ENCODE measurements around the gene TMEM147. TPM values are rescaled to one million over a fixed set of nuclear protein-coding genes. Genes with fewer than 3 reads are reported as not detected.

TMEM147 gene
- total RNA-seq, 1 donor from 2014 or later = 53.9 TPM

GRCh38 chr19:35543280-35544109, 1.9 kb upstream of the TMEM147 start:
- intact Hi-C loops (cut with DNase I) = no loop called here
- DNase-seq (ENCODE audit: low spot score) (no peak), ATAC-seq (no peak)

GRCh38 chr19:35544110-35544802, 1.2 kb upstream of the TMEM147 start:
- intact Hi-C loops (cut with DNase I) = no loop called here
- ATAC-seq = no peak
- DNase-seq (ENCODE audit: low spot score) = no peak

DNA sequence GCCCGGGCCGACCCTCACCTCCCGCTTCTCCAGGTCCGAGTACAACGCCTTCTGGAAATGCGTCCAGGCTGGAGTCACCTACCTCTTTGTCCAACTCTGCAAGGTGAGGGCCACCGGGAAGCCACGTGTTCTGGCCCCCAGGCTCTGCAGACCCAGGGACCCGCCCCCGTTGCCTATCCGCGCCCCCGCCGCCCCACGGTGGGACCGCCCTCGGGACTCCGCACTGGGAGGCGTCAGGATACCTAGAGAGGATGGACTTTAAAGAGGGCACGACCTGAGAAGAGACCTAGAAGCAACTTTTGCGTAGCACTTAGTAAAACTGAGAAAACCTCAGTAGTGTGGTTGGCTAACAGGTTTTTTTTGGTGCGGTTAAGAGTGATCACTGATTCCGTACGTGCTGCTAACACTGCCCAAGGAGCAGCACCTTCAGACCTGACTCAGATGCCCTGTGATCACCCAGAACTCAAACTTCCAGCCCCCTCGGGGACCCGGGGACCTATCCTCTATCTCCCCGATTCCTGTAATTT, 492 bp downstream of the TMEM147 start:
- DNase-seq (ENCODE audit: low spot score) (peak; percentile 72), ATAC-seq (peak; percentile 4)
- intact Hi-C loops (cut with DNase I) = loop anchor here (5.0 kb wide), 1 partner anchor 171 kb away; the partner anchor contains the start of gene KMT2B

DNA sequence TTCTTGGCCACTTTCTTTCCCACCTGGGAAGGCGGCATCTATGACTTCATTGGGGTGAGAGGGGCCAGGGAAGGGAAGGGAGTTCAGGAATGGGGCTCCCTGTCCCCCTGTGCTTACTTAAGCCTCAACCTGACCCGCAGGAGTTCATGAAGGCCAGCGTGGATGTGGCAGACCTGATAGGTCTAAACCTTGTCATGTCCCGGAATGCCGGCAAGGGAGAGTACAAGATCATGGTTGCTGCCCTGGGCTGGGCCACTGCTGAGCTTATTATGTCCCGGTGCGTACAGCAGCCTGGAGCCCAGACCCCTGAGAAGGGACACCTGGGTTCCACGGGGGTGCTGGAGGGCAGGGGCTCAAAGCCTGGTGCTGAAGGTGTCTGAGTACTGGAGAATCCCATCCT, 1.1 kb downstream of the TMEM147 start:
- no peak for ATAC-seq
- intact Hi-C loops (cut with DNase I) = loop anchor here (5.0 kb wide), 1 partner anchor 171 kb away; the partner anchor contains the start of gene KMT2B
- no peak for DNase-seq (ENCODE audit: low spot score)

GRCh38 chr19:35549174-35549788, 3.9 kb downstream of the TMEM147 start:
- no peak for DNase-seq (ENCODE audit: low spot score)
- intact Hi-C loops (cut with DNase I) = loop anchor here (5.0 kb wide), 1 partner anchor 168 kb away; the partner anchor contains the start of gene KMT2B
- ATAC-seq = no peak

GRCh38 chr19:35549879-35550523, 4.6 kb downstream of the TMEM147 start:
- ATAC-seq = no peak
- intact Hi-C loops (cut with DNase I) = loop anchor here (5.0 to 10.0 kb wide), 2 partner anchors 167 to 1195 kb away; partner anchors contain the start of gene KMT2B

GRCh38 chr19:35551091-35551810, 5.8 kb downstream of the TMEM147 start:
- no peak for ATAC-seq
- DNase-seq (ENCODE audit: low spot score) = no peak
- intact Hi-C loops (cut with DNase I) = loop anchor here (10.0 kb wide), 1 partner anchor 1194 kb away; no protein-coding TSS in a partner anchor

More at GRCh38 chr19:35549879-35550523, 4.6 kb downstream of the TMEM147 start:
- DNase-seq (ENCODE audit: low spot score) = no peak

DNA sequence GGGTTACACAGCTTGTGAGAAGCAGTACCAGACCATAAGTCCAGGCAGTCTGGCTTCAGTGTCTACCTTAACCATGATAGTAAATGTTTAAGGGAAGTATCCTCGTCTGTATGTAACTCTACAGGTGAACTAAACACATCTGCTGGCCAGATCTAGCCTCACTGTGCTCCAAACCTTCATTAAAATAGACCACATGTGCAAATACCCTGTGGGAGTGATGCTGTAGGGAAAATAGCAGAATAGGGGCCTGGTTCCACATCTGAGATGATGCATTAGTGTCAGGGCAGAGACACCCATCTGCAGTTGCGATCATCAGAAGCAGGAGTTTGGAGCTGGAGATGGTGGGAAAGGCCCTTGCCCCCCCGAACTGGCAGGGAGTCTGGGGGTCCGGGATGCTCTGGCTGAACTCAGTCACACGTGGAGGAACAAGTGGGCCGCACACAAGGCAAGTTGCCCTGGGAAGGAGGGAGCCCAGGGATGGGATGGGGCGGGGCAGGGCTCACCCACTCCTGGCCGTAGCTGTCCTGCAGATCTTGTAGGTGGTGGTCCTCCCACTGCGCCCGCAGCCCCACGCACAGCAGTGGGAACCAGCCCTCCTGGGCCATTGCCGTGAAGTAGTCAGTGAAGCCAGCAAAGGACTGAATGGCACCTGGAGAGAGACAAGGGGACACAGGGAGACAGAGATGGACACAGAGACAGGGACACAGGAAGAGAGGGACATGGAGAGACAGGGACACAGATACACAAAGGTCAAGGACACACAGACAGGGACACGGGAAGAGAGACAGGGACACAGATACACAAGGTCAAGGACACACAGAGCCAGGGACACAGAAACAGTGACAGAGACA, 7.3 kb downstream of the TMEM147 start:
- intact Hi-C loops (cut with DNase I) = loop anchor here (10.0 kb wide), 1 partner anchor 1192 kb away; no protein-coding TSS in a partner anchor
- DNase-seq (ENCODE audit: low spot score) (no peak), ATAC-seq (no peak)

GRCh38 chr19:35553385-35554000, 8.1 kb downstream of the TMEM147 start:
- DNase-seq (ENCODE audit: low spot score) (no peak), ATAC-seq (no peak)
- intact Hi-C loops (cut with DNase I) = loop anchor here (10.0 kb wide), 1 partner anchor 1191 kb away; no protein-coding TSS in a partner anchor

DNA sequence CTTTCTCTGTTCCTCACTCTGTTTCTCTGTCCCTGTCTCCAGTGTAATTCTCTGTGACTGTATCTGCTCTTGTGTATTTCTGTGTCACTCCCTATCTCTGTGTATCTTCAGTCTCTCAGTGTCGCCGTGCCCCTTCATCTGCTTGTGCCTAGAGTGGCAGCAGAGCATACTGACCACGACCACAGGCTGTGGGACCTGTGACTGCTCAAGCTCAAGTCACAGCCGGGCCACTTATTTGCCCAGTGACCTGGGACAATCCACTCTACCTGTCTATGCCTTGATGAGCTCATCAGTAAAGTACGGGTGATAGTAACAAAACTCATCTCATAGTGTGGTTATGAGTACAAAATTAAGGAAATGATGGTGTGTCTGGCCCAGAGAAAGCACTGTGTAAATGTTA, 8.7 kb downstream of the TMEM147 start:
- ATAC-seq (no peak), DNase-seq (ENCODE audit: low spot score) (no peak)
- intact Hi-C loops (cut with DNase I) = loop anchor here (10.0 kb wide), 1 partner anchor 1191 kb away; no protein-coding TSS in a partner anchor

DNA sequence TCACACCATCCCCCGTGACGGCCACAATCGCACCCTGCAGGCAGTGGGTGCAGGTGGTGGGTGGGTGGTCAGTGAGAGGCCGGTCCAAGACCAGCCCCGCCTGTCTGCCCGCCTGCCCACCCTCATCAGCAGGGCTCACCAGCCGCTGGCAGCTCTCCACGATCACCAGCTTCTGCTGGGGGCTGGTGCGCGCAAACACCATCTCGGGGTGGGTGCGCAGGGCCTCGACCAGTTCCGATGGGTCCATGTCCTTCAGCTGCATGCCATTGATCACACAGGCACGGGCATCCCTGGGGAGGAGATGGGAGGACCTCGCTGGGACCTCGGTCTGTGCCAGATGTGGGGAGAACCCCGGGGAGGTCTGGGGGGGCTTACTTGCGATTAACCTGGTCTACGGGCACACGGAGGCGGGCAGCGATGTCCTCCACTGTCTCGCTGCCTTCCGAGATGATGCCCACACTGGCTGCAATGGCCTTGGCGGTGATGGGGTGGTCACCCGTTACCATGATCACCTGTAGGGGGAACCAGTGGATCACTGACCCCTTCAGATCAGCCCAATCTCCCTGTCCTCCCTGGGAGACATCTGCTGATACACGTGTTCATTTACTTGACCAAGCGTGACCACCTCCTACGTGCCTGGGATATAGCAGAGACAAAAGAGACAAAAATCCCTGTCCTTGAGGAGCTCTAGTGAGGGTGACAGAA, 10.0 kb downstream of the TMEM147 start:
- intact Hi-C loops (cut with DNase I) = loop anchor here (10.0 kb wide), 1 partner anchor 1189 kb away; no protein-coding TSS in a partner anchor
- no peak for ATAC-seq
- DNase-seq (ENCODE audit: low spot score) = no peak

- ATAC-seq (no peak), DNase-seq (ENCODE audit: low spot score) (no peak)
- intact Hi-C loops (cut with DNase I) = loop anchor here (10.0 kb wide), 1 partner anchor 1189 kb away; no protein-coding TSS in a partner anchor
These were observed 10.7 kb downstream of the TMEM147 start for GRCh38 chr19:35556025-35556590.

- intact Hi-C loops (cut with DNase I) = loop anchor here (10.0 kb wide), 1 partner anchor 1188 kb away; no protein-coding TSS in a partner anchor
- ATAC-seq (no peak), DNase-seq (ENCODE audit: low spot score) (no peak)
These were observed 11.6 kb downstream of the TMEM147 start for GRCh38 chr19:35556846-35557538.

GRCh38 chr19:35557539-35558399, 12.3 kb downstream of the TMEM147 start:
- DNase-seq (ENCODE audit: low spot score) = peak; percentile 77
- intact Hi-C loops (cut with DNase I) = loop anchor here (10.0 kb wide), 1 partner anchor 1187 kb away; no protein-coding TSS in a partner anchor
- ATAC-seq = peak; percentile 59

Data from sciatic nerve (tissue), 2 donors.